Spleen (tissue), 7 donors: ENCODE results near the gene SLC25A31.

Experiments used
- CTCF ChIP-seq, 11 experiments: fragments of 200-600 bp in 7 of 11; fragments of 450-650 bp in 4 of 11; sonication (generic) in 4 of 11; IDR thresholded peaks in 8 of 11; conservative IDR thresholded peaks in 3 of 11; 1 replicate in 7 of 11; 2 replicates in 4 of 11; pipeline versions ENCODE4 v1.4.0 to v1.8.0; 2016 to 2021; ENCODE audit warnings: antibody characterized with exemption in 11 of 11, inconsistent platforms in 4 of 11, mild to moderate bottlenecking in 1 of 11
- POLR2A ChIP-seq, 3 donors: fragments of 450-650 bp; IDR thresholded peaks; one replicate each; pipeline ENCODE4 v1.5.1; 2017; ENCODE audit warnings: antibody characterized with exemption in 3 of 3, mild to moderate bottlenecking in 1 of 3
- POLR2AphosphoS5 ChIP-seq, 3 donors: sonication (generic); formaldehyde crosslinking; IDR thresholded peaks; one replicate each; pipeline ENCODE4 v1.5.1; 2017; ENCODE audit warnings: antibody characterized with exemption in 3 of 3
- donor health status: DM: no; HTN: no; CAD: no; lungs with moderate emphysema.
- donor health status: DM: no; HTN: no; CAD: no.
- donor health status: DM: no; HTN: no; CAD: no.

- TF ChIP-seq CTCF (IDR thresholded peaks at IDR 0.05 in 8 of 11, conservative IDR thresholded peaks at IDR 0.05 in 3 of 11) (no peak), POLR2A (IDR thresholded peaks at IDR 0.05) (no peak), POLR2AphosphoS5 (IDR thresholded peaks at IDR 0.05) (no peak)
Measured at GRCh38 chr4:127741247-127741646, 11.0 kb downstream of the SLC25A31 start.
